Lower leg skin (tissue), 4 donors: Measurements from ENCODE around the gene SBNO2. TPM values are rescaled to one million over a fixed set of nuclear protein-coding genes. Genes with fewer than 3 reads are reported as not detected.

Experiments
- DNase-seq, 2 donors: peaks; one replicate each; pipeline ENCODE4 v3.0.0-alpha.2; 2019; ENCODE audit warnings: low spot score in 2 of 2
- H3K4me3 ChIP-seq: fragments of 200-600 bp; sonication (generic); 2 replicates; pipeline ENCODE4 v1.5.1; 2017; ENCODE audit warnings: mild to moderate bottlenecking, low read depth; ENCODE audit not compliant: poor library complexity, severe bottlenecking
- CTCF ChIP-seq, 3 donors: fragments of 450-650 bp; IDR thresholded peaks; one replicate each; pipeline ENCODE4 v1.5.1; 2016; ENCODE audit warnings: antibody characterized with exemption in 3 of 3, mild to moderate bottlenecking in 3 of 3, moderate library complexity in 2 of 3
- POLR2A ChIP-seq, 2 donors: fragments of 450-650 bp; IDR thresholded peaks; one replicate each; pipeline ENCODE4 v1.6.1; 2016 to 2017; ENCODE audit warnings: antibody characterized with exemption in 2 of 2, mild to moderate bottlenecking in 1 of 2, moderate library complexity in 1 of 2
- WGBS, 2 donors: methylation state at CpG; one replicate each; pipeline ENCODE4 v1.1.5; 2018; 5-methylcytosine and 5-hydroxymethylcytosine counted together
- intact Hi-C: fragments of 100-400 bp; cut with DNase I; formaldehyde crosslinking; loops from one replicate; pipeline ENCODE4 v1.15.0; 2023; ENCODE audit warnings: low total_unique reads
- total RNA-seq, 4 donors: library from RNA; depleted of rRNA; stranded (reverse); fragments of >200 nt; gene quantifications; one replicate each; pipeline ENCODE4 v1.1.0, GENCODE V29; 2016

Gene SBNO2
- total RNA-seq, 4 donors from 2014 or later = 54.8 to 68.6 (median 60.3) TPM

GRCh38 chr19:1066748-1067340 lies 107.2 kb downstream of the SBNO2 start, which contains the start of gene ARHGAP45:
Gene ARHGAP45, plus strand, starts transcription at chr19:1067167. Its CDS starts 239 bp downstream, at chr19:1067406.
- intact Hi-C loops = no loop called here
- H3K4me3 ChIP-seq = peak within 1 kb of the TSS; percentile 8
- DNase-seq = no peak
- TF ChIP-seq POLR2A (IDR thresholded peaks at IDR 0.05) (no peak), CTCF (IDR thresholded peaks at IDR 0.05) (no peak)
- WGBS, 2 donors = 0 to 6% methylated on average over 16 to 32 of the region's 61 CpGs

- DNase-seq = no peak
- whole genome bisulfite sequencing, 2 donors = 49 to 51% methylated on average over 15 to 17 of the region's 17 CpGs
- TF ChIP-seq POLR2A (IDR thresholded peaks at IDR 0.05) (no peak), CTCF (IDR thresholded peaks at IDR 0.05) (no peak)
- intact Hi-C loops = no loop called here
- H3K4me3 ChIP-seq = peak overlapping the region; percentile 8
Observed at GRCh38 chr19:1066251-1066747, 107.8 kb downstream of the SBNO2 start.

- TF ChIP-seq CTCF (IDR thresholded peaks at IDR 0.05) = no peak
- no peak for TF ChIP-seq POLR2A (IDR thresholded peaks at IDR 0.05)
- DNase-seq = no peak
- no peak overlapping the region for H3K4me3 ChIP-seq
- WGBS, 2 donors = 50 to 61% methylated on average over 12 to 17 of the region's 17 CpGs
- intact Hi-C loops = no loop called here
Observed at GRCh38 chr19:1065606-1066109, 108.4 kb downstream of the SBNO2 start.

- 7 to 14% methylated on average over 36 to 46 of the region's 60 CpGs for WGBS, 2 donors
- no peak overlapping the region for H3K4me3 ChIP-seq
- intact Hi-C loops = no loop called here
- TF ChIP-seq POLR2A (IDR thresholded peaks at IDR 0.05) (no peak), CTCF (IDR thresholded peaks at IDR 0.05) (peak in 1 of 3 donors; percentile 28)
- DNase-seq = no peak
Observed at GRCh38 chr19:1064661-1065605, 109.1 kb downstream of the SBNO2 start.

GRCh38 chr19:1063909-1064660 lies 110.0 kb downstream of the SBNO2 start:
- H3K4me3 ChIP-seq = no peak overlapping the region
- 69 to 84% methylated on average over 37 of the region's 37 CpGs for WGBS, 2 donors
- TF ChIP-seq CTCF (IDR thresholded peaks at IDR 0.05) (no peak), POLR2A (IDR thresholded peaks at IDR 0.05) (no peak)
- intact Hi-C loops = no loop called here
- no peak for DNase-seq
